C4-2B (cell line): ENCODE data around the gene RBM20.

Source experiments
- H3K27ac ChIP-seq: fragments of 450-650 bp; 2 replicates; pipeline ENCODE4 v1.5.1; 2017
- CTCF ChIP-seq: fragments of 450-650 bp; conservative IDR thresholded peaks from 2 replicates; pipeline ENCODE4 v1.5.1; 2017; ENCODE audit warnings: mild to moderate bottlenecking
- ZFX ChIP-seq: fragments of 450-650 bp; IDR thresholded peaks from 2 replicates; pipeline ENCODE4 v1.6.1; 2017

The RBM20 gene

DNA sequence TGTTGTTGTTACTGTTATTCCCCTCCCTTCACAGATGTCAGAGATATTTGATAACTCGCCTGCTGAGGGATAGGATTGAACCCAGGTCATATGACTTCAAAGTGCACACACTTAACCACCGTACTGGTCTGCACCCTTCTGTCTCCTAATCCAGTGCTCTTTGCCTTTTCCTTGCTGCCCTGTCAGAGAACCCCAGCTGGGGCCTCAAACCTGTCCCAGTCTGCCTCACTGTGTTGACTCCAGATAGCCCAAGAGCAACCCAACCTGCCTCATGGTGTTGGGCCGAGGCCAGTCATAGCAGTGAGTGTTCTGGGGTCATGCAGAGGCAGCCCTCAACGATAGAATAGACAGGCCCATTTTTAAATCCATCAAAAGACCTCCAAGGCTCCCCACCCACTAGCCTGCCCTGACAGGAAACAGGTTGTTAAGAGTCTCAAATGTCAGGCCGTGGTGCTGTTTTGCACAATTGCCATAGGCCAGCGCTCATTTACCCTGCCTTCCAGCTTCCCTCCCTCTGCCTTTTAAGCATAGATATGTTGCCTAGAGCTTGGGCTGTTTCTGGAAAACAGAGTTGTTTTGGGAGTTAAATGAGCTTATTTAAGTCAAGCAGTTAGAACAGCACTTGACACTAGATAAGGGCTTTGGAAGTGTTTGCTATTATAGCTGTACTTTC, 190.6 kb downstream of the RBM20 start:
- H3K27ac ChIP-seq: no peak overlapping the region
- no peak for TF ChIP-seq CTCF
- no peak for TF ChIP-seq ZFX

DNA sequence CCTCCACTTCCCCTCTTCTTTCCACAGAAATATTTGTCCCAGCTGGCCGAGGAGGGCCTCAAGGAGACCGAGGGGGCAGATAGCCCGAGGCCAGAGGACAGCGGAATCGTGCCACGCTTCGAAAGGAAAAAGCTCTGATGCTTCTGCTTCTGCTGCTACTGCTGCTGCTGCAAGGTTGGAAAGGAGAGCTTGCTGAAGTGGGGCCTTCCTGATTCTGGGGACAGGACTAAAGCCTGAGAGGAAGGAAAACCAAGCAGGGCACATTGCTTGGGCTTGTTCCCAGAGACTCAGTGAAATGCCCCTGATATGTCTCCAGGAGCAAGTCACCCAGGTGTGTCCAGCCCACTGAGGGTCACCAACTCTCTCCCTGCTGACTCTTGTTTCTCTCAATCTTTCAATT, 191.7 kb downstream of the RBM20 start:
- no peak for TF ChIP-seq CTCF
- H3K27ac ChIP-seq: no peak overlapping the region

DNA sequence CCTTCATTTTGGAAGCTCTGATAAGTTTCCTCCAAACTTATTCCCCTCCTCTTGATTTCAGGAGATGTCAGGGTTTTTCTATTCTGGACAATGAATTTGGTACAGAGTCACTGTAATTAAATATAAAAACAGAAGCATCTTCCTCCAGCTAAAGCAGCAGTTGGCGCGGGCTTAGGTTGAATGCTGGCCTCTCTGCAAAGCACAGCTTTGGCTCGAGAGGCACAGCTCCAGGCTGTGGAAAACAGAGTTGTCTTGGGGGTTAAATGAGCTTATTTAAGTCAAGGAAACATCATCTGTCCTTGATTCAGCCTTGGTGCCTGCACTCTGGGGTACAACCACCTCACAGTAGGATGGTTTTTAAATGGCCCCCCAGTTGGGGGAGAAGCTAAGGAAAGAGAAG, 192.6 kb downstream of the RBM20 start:
- TF ChIP-seq CTCF (no peak), ZFX (no peak)
- H3K27ac ChIP-seq: peak overlapping the region; percentile 32; the same call in 1 of the 2 replicates

- peak overlapping the region; percentile 32; the same call in 1 of the 2 replicates for H3K27ac ChIP-seq
- TF ChIP-seq CTCF (no peak), ZFX (no peak)
Observed at GRCh38 chr10:110837418-110838171, 193.5 kb downstream of the RBM20 start.

GRCh38 chr10:110840225-110840922, 196.2 kb downstream of the RBM20 start:
- no peak overlapping the region for H3K27ac ChIP-seq
- TF ChIP-seq CTCF (no peak), ZFX (no peak)

GRCh38 chr10:110840923-110841428, 196.8 kb downstream of the RBM20 start:
- H3K27ac ChIP-seq: no peak overlapping the region
- TF ChIP-seq ZFX (no peak), CTCF (no peak)
